Glomerular visceral epithelial cell (primary cell): ENCODE data around the gene ZNF432.

Experiments
- DNase-seq: peaks from one replicate; pipeline ENCODE4 v3.0.0-alpha.2; 2016; ENCODE audit errors: extremely low spot score

ZNF432 gene

GRCh38 chr19:52007806-52008557, 40.7 kb downstream of the ZNF432 start, which contains the start of gene ZNF615:
Gene ZNF615, minus strand, starts transcription at chr19:52008211. Its CDS starts 4,500 bp downstream, at chr19:52003711.
- DNase-seq = peak; percentile 83

GRCh38 chr19:52007451-52007805, 41.2 kb downstream of the ZNF432 start:
- DNase-seq = no peak

GRCh38 chr19:51994048-51994644, 54.5 kb downstream of the ZNF432 start:
- no peak for DNase-seq

GRCh38 chr19:51993422-51993821, 55.2 kb downstream of the ZNF432 start:
- no peak for DNase-seq

GRCh38 chr19:51986309-51987291, 62.0 kb downstream of the ZNF432 start, which contains the start of gene ZNF350:
Gene ZNF350, minus strand, starts transcription at chr19:51986840. Its CDS starts 12,480 bp downstream, at chr19:51974360.
- peak; percentile 93 for DNase-seq

GRCh38 chr19:51983361-51983760, 65.3 kb downstream of the ZNF432 start:
- DNase-seq = no peak
